Posterior cingulate gyrus (tissue), 11 donors: ENCODE data around the gene GABPA.
"Not testable (repeated sequence)": the region's sequence is repeated elsewhere in the genome, so short reads cannot be mapped to it uniquely, and the experiment has no call there.

Experiments
- DNase-seq, 10 donors: peaks; one replicate each; pipeline versions ENCODE4 v3.0.0 to v3.0.0-alpha.2; 2020 to 2021; ENCODE audit warnings: mixed read lengths in 3 of 10
- intact Hi-C: fragments of 100-400 bp; cut with DNase I; formaldehyde crosslinking; loops from one replicate; pipeline ENCODE4 v1.15.1; 2023

GABPA gene

DNA sequence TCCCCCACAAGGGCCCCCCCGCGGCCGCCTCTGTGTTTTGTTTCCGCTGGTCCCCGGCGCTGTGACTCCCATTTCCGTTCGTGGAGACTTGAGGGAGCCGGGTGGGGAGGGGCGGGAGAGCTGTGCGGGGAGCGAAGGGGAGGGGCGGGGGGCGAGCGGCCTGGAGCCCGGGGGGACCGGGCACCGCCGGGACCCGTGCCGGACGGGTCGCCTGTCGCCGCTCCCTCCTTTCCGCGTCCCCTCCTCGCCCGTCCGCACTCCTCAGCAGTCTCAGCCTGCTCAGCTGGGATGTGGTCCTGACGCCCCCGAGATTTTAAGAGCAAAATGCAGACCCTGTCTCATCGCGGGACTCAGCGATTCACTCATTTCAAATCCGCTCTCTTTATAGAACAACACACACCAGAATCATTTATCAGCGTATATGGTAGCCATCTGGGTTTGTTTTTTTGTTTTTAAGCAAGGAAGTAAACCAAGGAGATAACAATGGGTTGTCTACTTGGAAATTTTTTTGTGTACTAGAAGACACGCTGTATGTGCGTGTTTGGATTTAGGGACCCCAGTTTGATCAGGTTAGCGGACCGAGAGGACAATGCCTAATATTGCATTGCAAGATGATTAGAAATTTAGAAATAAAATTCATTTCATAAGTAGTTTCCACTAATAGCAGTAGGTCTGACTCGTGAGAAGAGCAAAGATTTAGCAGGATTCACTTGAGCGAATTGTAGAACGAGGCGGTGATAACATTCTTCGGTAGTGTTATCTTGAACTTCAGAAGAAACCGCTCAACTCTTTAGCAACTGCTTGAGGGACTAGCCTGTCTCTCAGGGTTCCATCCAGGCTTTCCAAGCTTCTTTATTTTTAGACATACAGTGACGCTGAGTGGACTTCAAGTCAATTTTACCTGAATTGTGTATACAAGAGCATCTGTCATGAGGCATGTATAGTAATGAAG is 1.1 kb downstream of the GABPA start:
- peak; percentile 80 to 98 (median 89) for DNase-seq
- intact Hi-C loops: loop anchor here (1.0 to 10.0 kb wide), 2 partner anchors 129 to 439 kb away; partner anchors contain the start of genes APP and MRPL39

DNA sequence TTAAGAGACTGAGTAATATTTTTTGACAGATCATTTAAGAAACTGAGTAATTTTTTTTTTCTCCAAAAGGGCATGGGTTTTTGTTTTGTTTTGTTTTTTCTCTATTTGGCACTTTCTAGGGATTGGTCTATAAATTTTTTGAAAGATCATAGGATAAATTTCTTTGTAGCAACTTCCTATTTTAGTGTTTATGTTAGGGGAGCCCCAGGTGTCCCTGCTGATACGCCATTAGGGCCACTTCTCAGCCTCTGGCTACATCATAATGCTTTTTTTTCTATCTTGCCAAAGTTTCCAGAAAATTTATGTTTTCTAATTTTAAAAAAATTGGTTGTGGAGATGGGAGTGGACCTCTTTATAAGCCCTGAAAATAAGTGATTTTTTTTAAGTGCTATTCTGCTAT is 2.6 kb downstream of the GABPA start:
- no peak for DNase-seq
- intact Hi-C loops: loop anchor here (10.0 kb wide), 1 partner anchor 437 kb away; the partner anchor contains the start of gene APP

- intact Hi-C loops: no loop called here
- DNase-seq: no peak
These were observed 8.1 kb downstream of the GABPA start for GRCh38 chr21:25742900-25743299.

- intact Hi-C loops: no loop called here
- no peak for DNase-seq
These were observed 10.1 kb downstream of the GABPA start for GRCh38 chr21:25744854-25745253.

DNA sequence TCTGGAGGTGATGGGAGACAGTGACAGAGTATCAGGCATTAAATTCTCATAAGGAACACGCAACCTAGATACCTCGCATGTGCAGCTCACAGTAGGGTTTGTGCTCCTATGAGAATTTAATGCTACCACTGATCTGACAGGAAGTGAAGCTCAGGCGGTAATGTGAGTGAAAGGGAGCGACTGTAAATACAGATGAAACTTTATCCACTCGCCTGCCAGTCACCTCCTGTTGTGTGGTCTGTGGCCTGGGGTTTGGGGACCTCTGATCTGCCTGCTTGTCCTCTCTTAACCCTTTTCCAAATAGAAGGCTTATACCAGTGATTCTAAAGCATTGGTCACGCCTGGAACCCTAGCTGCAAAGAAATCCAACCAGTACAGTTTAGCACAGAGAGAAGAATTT is 15.3 kb downstream of the GABPA start:
- no peak for DNase-seq
- intact Hi-C loops: no loop called here

- intact Hi-C loops: no loop called here
- no peak for DNase-seq
These were observed 17.6 kb downstream of the GABPA start for GRCh38 chr21:25752416-25752815.

DNA sequence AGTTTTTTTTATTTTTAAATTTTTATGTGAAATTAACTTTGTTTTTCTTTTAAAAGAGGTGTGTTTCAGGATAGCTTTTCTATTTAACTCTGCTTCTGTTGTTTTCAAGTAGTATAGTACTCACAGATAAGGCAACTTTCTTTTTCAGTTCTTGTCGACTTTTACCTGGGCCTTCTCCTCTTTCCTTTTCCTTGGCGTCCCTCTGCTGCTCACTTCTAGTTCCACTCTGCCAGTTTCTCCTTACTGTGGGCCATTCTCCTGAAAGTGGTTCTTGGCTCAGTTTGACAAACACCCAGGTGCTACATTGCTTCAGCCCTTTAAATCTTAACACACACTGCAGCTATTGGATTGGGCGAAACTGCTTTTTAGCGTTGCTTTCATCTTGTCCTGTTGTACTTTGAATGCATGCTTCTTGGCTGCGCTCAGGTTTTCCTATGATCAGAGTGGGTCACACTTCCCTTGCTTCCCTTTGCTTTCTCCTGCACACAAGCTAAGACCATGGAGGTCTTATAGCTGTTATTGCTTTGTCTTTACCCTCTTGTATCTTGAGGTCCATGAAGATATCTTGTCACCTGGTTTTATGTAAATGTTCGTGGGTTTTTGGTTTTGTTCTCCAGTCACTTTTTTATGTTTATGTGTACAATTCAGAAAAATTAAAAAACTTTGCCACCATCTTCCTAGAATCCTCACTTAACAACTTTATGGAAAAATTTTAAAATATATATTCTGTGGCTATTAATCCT is 21.6 kb downstream of the GABPA start:
- intact Hi-C loops: no loop called here
- no peak for DNase-seq

DNA sequence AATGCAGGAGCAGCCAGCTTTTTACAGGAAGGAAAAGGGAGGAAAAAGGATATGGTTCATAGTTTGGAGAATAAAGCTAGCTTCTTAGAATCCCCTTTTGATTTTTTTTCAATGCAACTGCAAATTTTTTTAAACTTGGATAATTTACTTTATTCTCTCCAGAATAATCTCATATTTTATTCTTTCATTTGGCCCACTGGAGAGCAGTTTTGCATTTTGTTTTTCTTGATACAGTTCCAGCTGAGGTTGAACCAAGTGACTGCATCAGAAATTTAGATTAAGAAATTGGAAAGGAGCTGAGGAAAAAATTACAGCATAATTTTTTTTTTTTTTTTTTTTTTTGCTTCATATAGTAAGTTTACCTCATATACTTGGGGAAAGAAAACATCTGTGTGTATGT is 22.8 kb downstream of the GABPA start:
- intact Hi-C loops: no loop called here
- no peak for DNase-seq

DNA sequence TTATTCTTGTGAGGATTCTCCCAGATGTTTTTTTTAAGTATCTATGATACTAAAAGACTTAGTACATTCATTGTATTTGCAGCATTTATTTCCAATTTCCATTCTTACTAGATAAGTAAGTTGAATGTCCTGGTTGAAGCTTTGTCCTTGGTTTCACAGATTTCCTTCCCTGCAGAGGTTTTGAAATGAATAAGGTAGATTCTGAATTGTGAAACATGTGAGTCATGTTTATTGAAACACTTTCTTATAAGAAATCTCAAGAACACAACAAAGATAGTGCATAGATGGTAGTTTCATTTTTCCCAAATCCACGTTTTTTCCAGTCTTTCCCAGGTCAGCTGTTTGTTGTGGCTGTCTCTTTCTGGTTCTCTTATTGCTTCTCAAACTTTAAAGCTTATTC is 24.8 kb downstream of the GABPA start:
- intact Hi-C loops: no loop called here
- DNase-seq: no peak

- DNase-seq: no peak
- intact Hi-C loops: no loop called here
These were observed 25.3 kb downstream of the GABPA start for GRCh38 chr21:25760061-25760460.

GRCh38 chr21:25760677-25761076 is 25.9 kb downstream of the GABPA start:
- DNase-seq: no peak
- intact Hi-C loops: no loop called here

- intact Hi-C loops: no loop called here
These were observed 29.3 kb downstream of the GABPA start for GRCh38 chr21:25764065-25764464.

GRCh38 chr21:25767921-25768320 is 33.1 kb downstream of the GABPA start:
- intact Hi-C loops: no loop called here
- DNase-seq: no peak

More at GRCh38 chr21:25764065-25764464, 29.3 kb downstream of the GABPA start:
- no peak for DNase-seq

DNA sequence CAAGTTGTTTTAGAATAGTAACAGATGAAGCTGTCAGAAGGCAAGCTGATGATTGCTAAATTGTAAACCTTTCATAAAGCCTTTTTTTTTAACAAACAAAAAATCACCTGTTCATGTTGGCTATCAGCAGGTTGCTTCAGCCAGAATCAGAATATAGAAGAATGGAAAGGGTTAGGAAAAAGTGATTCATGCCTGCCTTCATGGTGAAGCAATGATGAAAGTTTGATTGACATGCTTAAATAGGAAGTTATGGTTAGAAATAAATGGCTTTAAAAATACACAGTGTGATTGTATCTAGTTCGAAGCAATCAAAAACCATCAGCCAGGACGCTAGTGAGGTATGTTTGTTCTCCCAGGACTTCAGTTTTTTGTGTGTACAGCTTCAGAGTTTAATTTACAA is 37.9 kb downstream of the GABPA start:
- DNase-seq: no peak
- intact Hi-C loops: no loop called here

- DNase-seq: no peak
- intact Hi-C loops: no loop called here
These were observed 41.7 kb downstream of the GABPA start for GRCh38 chr21:25776440-25776839.

DNA sequence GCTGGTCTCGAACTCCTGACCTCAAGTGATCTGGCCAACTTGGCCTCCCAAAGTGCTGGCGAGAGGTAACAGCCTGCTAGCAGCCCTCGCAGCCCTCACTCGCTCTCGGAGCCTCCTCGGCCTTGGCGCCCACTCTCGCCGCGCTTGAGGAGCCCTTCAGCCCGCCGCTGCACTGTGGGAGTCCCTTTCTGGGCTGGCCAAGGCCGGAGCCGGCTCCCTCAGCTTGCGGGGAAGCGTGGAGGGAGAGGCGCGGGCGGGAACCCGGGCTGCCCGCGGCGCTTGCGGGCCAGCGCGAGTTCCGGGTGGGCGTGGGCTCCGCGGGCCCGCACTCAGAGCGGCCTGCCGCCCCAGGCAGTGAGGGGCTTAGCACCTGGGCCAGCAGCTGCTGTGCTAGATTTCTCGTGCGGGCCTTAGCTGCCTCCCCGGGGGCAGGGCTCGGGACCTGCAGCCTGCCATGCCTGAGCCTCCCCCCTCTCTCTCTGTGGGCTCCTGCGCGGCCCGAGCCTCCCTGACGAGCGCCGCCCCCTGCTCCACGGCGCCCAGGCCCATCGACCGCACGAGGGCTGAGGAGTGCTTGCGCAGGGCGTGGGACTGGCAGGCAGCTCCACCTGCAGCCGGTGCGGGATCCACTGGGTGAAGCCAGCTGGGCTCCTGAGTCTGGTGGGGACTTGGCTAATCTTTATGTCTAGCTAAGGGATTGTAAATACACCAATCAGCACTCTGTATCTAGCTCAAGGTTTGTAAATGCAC is 43.5 kb downstream of the GABPA start:
- peak in 2 of 10 donors; percentile 46 to 59 for DNase-seq
- intact Hi-C loops: not testable (repeated sequence)

DNA sequence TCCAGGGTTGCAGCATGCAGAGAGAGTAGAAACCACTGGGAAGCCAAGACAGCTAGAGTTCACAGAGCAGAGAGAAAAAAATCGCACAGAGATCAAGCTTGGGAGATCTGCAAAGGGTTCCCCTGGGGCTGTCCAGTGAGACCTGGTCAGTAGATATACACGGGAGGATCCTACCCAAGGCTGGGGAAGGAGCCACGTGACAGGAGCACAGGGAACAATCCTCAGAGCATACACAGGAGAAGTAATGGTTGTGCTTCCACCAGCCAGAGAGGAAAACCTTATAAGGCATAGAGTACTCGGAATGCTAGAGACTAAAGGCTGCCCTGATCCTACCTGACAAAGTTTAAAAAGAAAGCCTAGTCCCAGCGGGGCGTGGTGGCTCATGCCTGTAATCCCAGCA is 53.9 kb downstream of the GABPA start:
- DNase-seq: no peak
- intact Hi-C loops: no loop called here

- peak in 1 of 10 donors; percentile 65 for DNase-seq
- intact Hi-C loops: loop anchor here (2.0 to 10.0 kb wide), 2 partner anchors 85 to 927 kb away; no protein-coding TSS in a partner anchor
These were observed 55.5 kb downstream of the GABPA start for GRCh38 chr21:25790122-25790877.

- DNase-seq: no peak
- intact Hi-C loops: loop anchor here (2.0 to 10.0 kb wide), 2 partner anchors 84 to 926 kb away; no protein-coding TSS in a partner anchor
These were observed 56.1 kb downstream of the GABPA start for GRCh38 chr21:25790878-25791204.

DNA sequence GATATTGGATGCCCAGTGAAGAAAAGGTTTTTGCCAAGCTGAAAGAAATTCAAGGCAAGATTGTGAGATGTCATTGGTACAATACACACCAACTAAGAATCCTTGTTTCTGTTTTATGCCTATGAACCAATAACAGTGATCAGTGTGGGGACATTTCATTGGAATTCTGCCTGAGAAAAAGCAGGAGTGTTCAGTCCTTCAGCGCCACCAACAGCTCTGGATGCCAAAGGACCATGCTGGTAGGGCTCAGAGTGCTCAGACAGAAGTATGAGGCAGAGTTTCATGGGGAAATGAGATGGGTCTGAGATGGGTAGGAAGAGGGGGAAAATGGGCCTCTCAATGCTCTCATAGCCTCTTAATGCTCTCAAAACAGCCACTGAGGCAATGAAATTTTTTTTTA is 56.5 kb downstream of the GABPA start:
- intact Hi-C loops: loop anchor here (2.0 to 10.0 kb wide), 2 partner anchors 83 to 925 kb away; no protein-coding TSS in a partner anchor
- no peak for DNase-seq
